H1 (cell line): ENCODE data around the gene RIPOR2. TPM values are rescaled to one million over a fixed set of nuclear protein-coding genes. Genes with fewer than 3 reads are reported as not detected.

Experiments
- ASH2L ChIP-seq: fragments of 200-600, 300-600 bp; sonication (generic); IDR thresholded peaks from one replicate; pipeline ENCODE4 v1.7.1; 2017; ENCODE audit warnings: low read length
- BACH1 ChIP-seq: IDR thresholded peaks from 2 replicates; pipeline ENCODE4 v1.6.1; 2012; ENCODE audit warnings: low read length, improper control_type of control experiment
- CHD7 ChIP-seq: fragments of 300-600 bp; sonication (generic); IDR thresholded peaks from 2 replicates; pipeline ENCODE4 v1.7.1; 2012; ENCODE audit warnings: low read length, moderate library complexity, mild to moderate bottlenecking, inconsistent platforms; ENCODE audit not compliant: insufficient replicate concordance
- E2F6 ChIP-seq: IDR thresholded peaks from 2 replicates; pipeline ENCODE4 v1.6.1; 2012; ENCODE audit warnings: inconsistent platforms
- GABPA ChIP-seq: IDR thresholded peaks from 2 replicates; pipeline ENCODE4 v1.6.1; 2011; ENCODE audit warnings: mild to moderate bottlenecking, low read length, moderate library complexity, borderline replicate concordance; ENCODE audit not compliant: insufficient read depth
- JUN ChIP-seq: IDR thresholded peaks from 2 replicates; pipeline ENCODE4 v1.6.1; 2011; ENCODE audit warnings: low read depth, mild to moderate bottlenecking, improper control_type of control experiment, low read length
- MAFK ChIP-seq: IDR thresholded peaks from 2 replicates; pipeline ENCODE4 v1.6.1; 2012; ENCODE audit warnings: low read depth, mild to moderate bottlenecking, improper control_type of control experiment, low read length
- POU5F1 ChIP-seq: IDR thresholded peaks from 2 replicates; pipeline ENCODE4 v1.6.1; 2011; ENCODE audit warnings: low read depth, mild to moderate bottlenecking, low read length, moderate library complexity
- RNF2 ChIP-seq: fragments of 200-900, 300-1000 bp; sonication (generic); IDR thresholded peaks from 2 replicates; pipeline ENCODE4 v1.7.1; 2016; ENCODE audit warnings: borderline replicate concordance, low read depth, mild to moderate bottlenecking, antibody characterized with exemption, low read length; ENCODE audit not compliant: poor library complexity, severe bottlenecking; ENCODE audit errors: missing control alignments
- SP2 ChIP-seq: IDR thresholded peaks from 2 replicates; pipeline ENCODE4 v1.6.1; 2012; ENCODE audit warnings: mild to moderate bottlenecking, low read length, inconsistent platforms
- TBP ChIP-seq: IDR thresholded peaks from 2 replicates; pipeline ENCODE4 v1.6.1; 2011; ENCODE audit warnings: low read depth, low read length, improper control_type of control experiment
- polyA plus RNA-seq, 7 experiments: library from polyadenylated mRNA; depleted of rRNA in 3 of 7; stranded (reverse) in 5 of 7; unstranded in 2 of 7; fragments of >200 nt in 5 of 7; fragments of 200-250 nt in 2 of 7; gene quantifications; 1 replicate in 5 of 7; 2 replicates in 1 of 7; 4 replicates in 1 of 7; pipeline versions ENCODE4 v1.2.1 to v1.2.3, GENCODE V29; 2011 to 2013; ENCODE audit warnings: missing spikeins in 2 of 7, mixed read lengths in 2 of 7
- total RNA-seq: library from RNA; stranded (reverse); fragmentation: NEBNext Ultra II Directional; extraction: Animal tissue kit (Norgen Biotek cat#: 25700); gene quantifications from 2 replicates; pipeline ENCODE4 v1.2.1, GENCODE V29; 2021

Gene RIPOR2
- total and polyA plus RNA-seq, 2 of the 8 experiments (the other 6 are each of a cell fraction or from before 2014, with no cell fraction given), result 16.7 to 45.6 TPM

DNA sequence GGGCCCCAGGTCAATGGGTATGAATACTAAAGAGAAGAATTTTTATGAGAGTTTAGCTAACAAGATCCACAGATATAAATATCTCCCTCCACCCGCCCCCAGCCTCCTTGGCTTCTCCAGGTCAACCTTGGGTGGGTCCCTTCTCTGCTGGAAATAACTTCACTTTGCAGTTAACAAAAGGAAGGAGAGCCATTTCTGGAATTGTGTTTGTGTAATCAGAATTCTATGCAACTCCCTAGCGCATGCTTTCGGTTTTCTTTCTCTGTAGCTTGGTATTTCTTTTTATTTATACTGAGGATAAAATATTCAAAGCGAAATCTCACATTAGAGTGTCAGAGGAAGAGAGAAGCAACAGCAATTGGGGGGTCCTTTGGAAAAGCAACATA lies 27.1 kb downstream of the RIPOR2 start (continued):
- TF ChIP-seq CHD7, result no peak
- TF ChIP-seq ASH2L, result no peak
- no peak for TF ChIP-seq E2F6
- no peak for TF ChIP-seq JUN
- no peak for TF ChIP-seq MAFK
- no peak for TF ChIP-seq BACH1
- TF ChIP-seq RNF2, result no peak
- TF ChIP-seq SP2, result no peak
- TF ChIP-seq GABPA, result no peak
- no peak for TF ChIP-seq TBP
- no peak for TF ChIP-seq POU5F1
